ENCODE results near the gene RAD51B.

The RAD51B gene

DNA sequence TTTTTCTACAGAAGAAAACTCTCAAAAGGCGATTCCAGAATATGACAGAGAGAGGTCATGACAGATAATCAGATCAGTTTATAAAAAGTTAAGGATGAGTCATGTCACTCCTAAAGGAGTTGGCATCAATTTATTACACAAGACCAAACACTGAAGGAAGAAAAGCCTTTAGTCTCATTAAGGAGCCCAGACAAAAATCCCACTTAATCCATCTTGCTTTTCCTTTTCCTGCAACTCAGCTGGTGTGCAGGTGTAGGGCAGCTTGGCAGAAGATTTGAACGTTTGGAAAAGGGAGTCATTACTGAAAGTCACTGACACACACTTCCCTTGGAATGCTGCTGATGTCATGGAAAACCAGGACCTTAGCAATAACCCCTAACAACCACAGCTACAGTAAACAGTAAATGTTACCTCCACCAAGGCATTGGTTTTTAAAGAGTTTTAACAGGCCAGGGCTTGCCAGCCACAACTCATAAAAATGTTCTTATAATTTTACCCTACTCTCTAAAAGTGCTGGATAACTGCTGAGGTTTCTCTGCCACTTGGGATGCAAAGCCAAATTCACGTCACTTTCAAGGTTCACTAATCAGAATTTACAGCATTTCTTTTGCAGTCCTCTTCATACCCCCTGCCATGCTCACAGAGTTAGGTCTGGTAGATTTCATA, 320.6 kb downstream of the RAD51B start:
- no peaks in the 10 kb centered on the region for H3K4me1 ChIP-seq (ENCODE audit: low read length)
- H4K20me1 ChIP-seq (ENCODE audit: insufficient read depth, low read length) = no peaks in the 10 kb centered on the region
- H3K9me3 ChIP-seq (replicated peaks; ENCODE audit: insufficient read depth, low read length) = no peaks in the 10 kb centered on the region
- H3K27ac ChIP-seq (ENCODE audit: low read length) = no peak overlapping the region
- no peaks in the 10 kb centered on the region for H3K79me2 ChIP-seq (ENCODE audit: low read length)
- H3F3A ChIP-seq (ENCODE audit: insufficient read depth, low read length) = no peaks in the 10 kb centered on the region
- TF ChIP-seq EZH2phosphoT487 (IDR thresholded peaks at IDR 0.05; ENCODE audit: low read length) (no peak), EZH2 (optimal IDR thresholded peaks at IDR 0.05; ENCODE audit: low read depth, low read length) (no peak)
- TF ChIP-seq, protein P1, sequence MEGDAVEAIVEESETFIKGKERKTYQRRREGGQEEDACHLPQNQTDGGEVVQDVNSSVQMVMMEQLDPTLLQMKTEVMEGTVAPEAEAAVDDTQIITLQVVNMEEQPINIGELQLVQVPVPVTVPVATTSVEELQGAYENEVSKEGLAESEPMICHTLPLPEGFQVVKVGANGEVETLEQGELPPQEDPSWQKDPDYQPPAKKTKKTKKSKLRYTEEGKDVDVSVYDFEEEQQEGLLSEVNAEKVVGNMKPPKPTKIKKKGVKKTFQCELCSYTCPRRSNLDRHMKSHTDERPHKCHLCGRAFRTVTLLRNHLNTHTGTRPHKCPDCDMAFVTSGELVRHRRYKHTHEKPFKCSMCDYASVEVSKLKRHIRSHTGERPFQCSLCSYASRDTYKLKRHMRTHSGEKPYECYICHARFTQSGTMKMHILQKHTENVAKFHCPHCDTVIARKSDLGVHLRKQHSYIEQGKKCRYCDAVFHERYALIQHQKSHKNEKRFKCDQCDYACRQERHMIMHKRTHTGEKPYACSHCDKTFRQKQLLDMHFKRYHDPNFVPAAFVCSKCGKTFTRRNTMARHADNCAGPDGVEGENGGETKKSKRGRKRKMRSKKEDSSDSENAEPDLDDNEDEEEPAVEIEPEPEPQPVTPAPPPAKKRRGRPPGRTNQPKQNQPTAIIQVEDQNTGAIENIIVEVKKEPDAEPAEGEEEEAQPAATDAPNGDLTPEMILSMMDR (IDR thresholded peaks at IDR 0.05; ENCODE audit: low read length) = no peak
- no peaks in the 10 kb centered on the region for H3K9me2 ChIP-seq (replicated peaks; ENCODE audit: insufficient read depth, low read length)
- H3K4me3 ChIP-seq (ENCODE audit: low read length) = no peak overlapping the region
- H3K36me3 ChIP-seq (replicated peaks; ENCODE audit: insufficient read depth, low read length) = no peaks in the 10 kb centered on the region
- no peak for DNase-seq
- no peak overlapping the region for H2AFZ ChIP-seq (ENCODE audit: low read length)
- H3K4me2 ChIP-seq (ENCODE audit: low read depth, low read length) = no peak overlapping the region
- H3K27me3 ChIP-seq (replicated peaks; ENCODE audit: insufficient read depth, low read length) = no peaks in the 10 kb centered on the region
- no peak overlapping the region for H3K9ac ChIP-seq (ENCODE audit: low read length)

DNA sequence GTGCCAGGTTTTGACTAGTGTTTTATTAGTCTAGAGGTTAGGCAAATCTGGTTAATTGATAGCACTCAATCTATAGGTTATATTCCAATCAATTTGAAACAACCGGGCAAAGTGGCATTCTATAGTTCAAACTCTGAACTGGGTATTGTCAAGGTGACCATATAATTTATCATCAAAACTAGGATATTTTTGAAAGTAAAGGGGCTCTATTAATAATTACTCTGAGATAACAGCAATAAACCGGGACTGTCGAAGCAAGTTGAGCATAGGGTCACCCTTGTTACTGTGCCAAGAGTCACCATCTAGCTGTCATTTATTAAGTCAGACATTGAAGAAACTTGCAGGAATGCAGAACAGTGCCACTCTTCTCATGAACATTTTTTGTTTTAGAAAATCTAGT, 321.2 kb downstream of the RAD51B start:
- no peak overlapping the region for H3K4me2 ChIP-seq (ENCODE audit: low read depth, low read length)
- no peak overlapping the region for H3K27ac ChIP-seq (ENCODE audit: low read length)

DNA sequence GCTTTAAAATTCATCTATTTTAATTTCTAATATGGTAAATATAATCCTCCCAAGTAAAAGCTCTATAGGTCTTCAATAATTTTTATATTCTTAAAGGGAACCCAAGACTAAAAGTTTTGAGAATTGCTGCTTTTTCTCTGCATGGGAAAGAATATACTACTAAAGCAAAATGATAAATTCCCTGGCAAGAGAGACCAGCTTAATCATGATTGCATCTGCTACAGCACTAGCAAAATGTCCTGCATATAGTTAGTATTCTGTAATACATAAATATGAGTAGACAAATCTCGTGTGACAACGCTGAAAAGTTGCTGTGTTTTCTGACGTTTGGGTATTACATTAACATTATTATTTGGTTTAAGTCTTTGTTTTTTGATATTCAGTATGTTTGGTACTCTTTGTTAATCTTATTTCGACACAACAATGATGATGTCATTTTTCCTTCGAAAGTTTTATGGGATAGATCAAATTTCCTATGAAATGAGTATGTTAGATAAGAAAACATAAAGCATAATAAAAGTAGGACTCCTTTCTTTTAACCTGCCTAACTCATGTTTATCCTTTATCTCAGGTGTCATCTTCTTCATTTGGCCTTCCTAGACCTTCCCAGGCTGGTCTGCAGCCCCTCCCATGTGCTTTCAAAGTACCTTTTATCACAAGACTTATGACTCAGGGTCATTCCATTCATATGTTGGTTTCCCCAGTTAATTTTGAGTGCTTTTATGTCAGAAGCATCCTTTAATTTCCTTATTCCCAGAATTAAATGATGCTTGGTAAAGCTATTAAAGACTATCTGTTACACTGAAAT, 321.9 kb downstream of the RAD51B start:
- Histone ChIP-seq H4K20me1 (ENCODE audit: insufficient read depth, low read length) (no peaks in the 10 kb centered on the region), H3K4me3 (ENCODE audit: low read length) (no peak overlapping the region), H3K27me3 (replicated peaks; ENCODE audit: insufficient read depth, low read length) (no peaks in the 10 kb centered on the region), H3K79me2 (ENCODE audit: low read length) (no peaks in the 10 kb centered on the region), H2AFZ (ENCODE audit: low read length) (no peak overlapping the region), H3K27ac (ENCODE audit: low read length) (no peak overlapping the region), H3K36me3 (replicated peaks; ENCODE audit: insufficient read depth, low read length) (no peaks in the 10 kb centered on the region), H3K9ac (ENCODE audit: low read length) (no peak overlapping the region), H3K4me2 (ENCODE audit: low read depth, low read length) (no peak overlapping the region), H3K9me2 (replicated peaks; ENCODE audit: insufficient read depth, low read length) (no peaks in the 10 kb centered on the region), H3F3A (ENCODE audit: insufficient read depth, low read length) (no peaks in the 10 kb centered on the region), H3K4me1 (ENCODE audit: low read length) (no peaks in the 10 kb centered on the region), H3K9me3 (replicated peaks; ENCODE audit: insufficient read depth, low read length) (no peaks in the 10 kb centered on the region)
- DNase-seq = no peak
- TF ChIP-seq EZH2 (optimal IDR thresholded peaks at IDR 0.05; ENCODE audit: low read depth, low read length) (no peak), EZH2phosphoT487 (IDR thresholded peaks at IDR 0.05; ENCODE audit: low read length) (no peak)
- TF ChIP-seq, protein P1 (IDR thresholded peaks at IDR 0.05; ENCODE audit: low read length) = no peak

More for the DNA sequence above, 321.2 kb downstream of the RAD51B start:
- no peaks in the 10 kb centered on the region for H3K79me2 ChIP-seq (ENCODE audit: low read length)
- no peak for DNase-seq
- H3K9me3 ChIP-seq (replicated peaks; ENCODE audit: insufficient read depth, low read length) = no peaks in the 10 kb centered on the region
- no peak overlapping the region for H3K4me3 ChIP-seq (ENCODE audit: low read length)
- no peaks in the 10 kb centered on the region for H3F3A ChIP-seq (ENCODE audit: insufficient read depth, low read length)
- H3K36me3 ChIP-seq (replicated peaks; ENCODE audit: insufficient read depth, low read length) = no peaks in the 10 kb centered on the region
- no peaks in the 10 kb centered on the region for H4K20me1 ChIP-seq (ENCODE audit: insufficient read depth, low read length)
- no peaks in the 10 kb centered on the region for H3K27me3 ChIP-seq (replicated peaks; ENCODE audit: insufficient read depth, low read length)
- no peak for TF ChIP-seq EZH2 (optimal IDR thresholded peaks at IDR 0.05; ENCODE audit: low read depth, low read length)
- TF ChIP-seq, protein P1 (IDR thresholded peaks at IDR 0.05; ENCODE audit: low read length) = no peak
- TF ChIP-seq EZH2phosphoT487 (IDR thresholded peaks at IDR 0.05; ENCODE audit: low read length) = no peak
- no peaks in the 10 kb centered on the region for H3K4me1 ChIP-seq (ENCODE audit: low read length)
- H3K9ac ChIP-seq (ENCODE audit: low read length) = no peak overlapping the region
- H3K9me2 ChIP-seq (replicated peaks; ENCODE audit: insufficient read depth, low read length) = no peaks in the 10 kb centered on the region
- no peak overlapping the region for H2AFZ ChIP-seq (ENCODE audit: low read length)
